Endothelial cell of umbilical vein (primary cell): Measurements from ENCODE around the gene SLC5A10. TPM values are rescaled to one million over a fixed set of nuclear protein-coding genes. Genes with fewer than 3 reads are reported as not detected.

Experiments
- BruUV-seq: library from RNA; stranded (reverse); fragments of 400-500 nt; replicated peaks from 2 replicates; lab custom pipeline; 2021; lab: Mats Ljungman, UMichigan
- CTCF ChIA-PET: fragments of 300-600, 350-600 bp; sonication (Branson Sonifier 250); formaldehyde crosslinking; loops from one replicate; lab custom pipeline; 2021; ENCODE audit warnings: antibody characterized with exemption, inconsistent platforms; lab: Charles Lee
- POLR2A ChIA-PET: fragments of 300-600, 350-600 bp; sonication (Branson Sonifier 250); formaldehyde crosslinking; loops from one replicate; lab custom pipeline; 2021; ENCODE audit warnings: antibody characterized with exemption, inconsistent platforms; lab: Charles Lee
- DNase-seq: peaks from one replicate; pipeline ENCODE4 v3.0.0-alpha.2; 2011; ENCODE audit warnings: low read depth, low spot score
- FAIRE-seq: peaks from 2 replicates; lab custom pipeline; 2011; peaks lifted over from hg19 to GRCh38; lab: Jason Lieb, UNC
- H2AFZ ChIP-seq: 2 replicates; pipeline ENCODE4 v1.6.0; 2012; ENCODE audit warnings: low read depth, low read length, control low read depth, inconsistent platforms
- H3K27ac ChIP-seq: 2 replicates; pipeline ENCODE4 v1.5.1; 2011; ENCODE audit warnings: low read depth, mild to moderate bottlenecking, control low read depth, low read length, moderate library complexity; ENCODE audit not compliant: insufficient read depth
- H3K27me3 ChIP-seq, 2 experiments: 2 replicates each; pipeline versions ENCODE4 v1.6.0 to v1.6.1; 2011; ENCODE audit warnings: low read length in 2 of 2, mixed read lengths in 1 of 2; ENCODE audit not compliant: control insufficient read depth in 2 of 2, insufficient read depth in 2 of 2
- H3K36me3 ChIP-seq, 2 experiments: 2 replicates in 1 of 2; 3 replicates in 1 of 2; pipeline ENCODE4 v1.5.1; 2011; ENCODE audit warnings: low read length in 2 of 2, mild to moderate bottlenecking in 1 of 2, moderate library complexity in 1 of 2; ENCODE audit not compliant: control insufficient read depth in 2 of 2, insufficient read depth in 2 of 2; ENCODE audit errors: extremely low read depth in 1 of 2
- H3K4me1 ChIP-seq: 3 replicates; pipeline ENCODE4 v1.5.1; 2011; ENCODE audit warnings: mild to moderate bottlenecking, low read length; ENCODE audit not compliant: control insufficient read depth, insufficient read depth; ENCODE audit errors: extremely low read depth
- H3K4me2 ChIP-seq: 2 replicates; pipeline ENCODE4 v1.6.1; 2011; ENCODE audit warnings: low read length, control low read depth, mixed read lengths; ENCODE audit not compliant: insufficient read depth
- H3K4me3 ChIP-seq, 3 experiments: fragments of 200-600 bp in 1 of 3; sonication (generic), shearing (Covaris generic) in 1 of 3; replicated peaks in 1 of 3; 2 replicates each; pipeline ENCODE4 v1.5.1; 2011 to 2016; ENCODE audit warnings: control low read depth in 3 of 3, low read length in 3 of 3, mild to moderate bottlenecking in 2 of 3, inconsistent platforms in 1 of 3, low read depth in 1 of 3, moderate library complexity in 1 of 3; ENCODE audit not compliant: insufficient read depth in 1 of 3
- H3K79me2 ChIP-seq: 2 replicates; pipeline ENCODE4 v1.6.0; 2012; ENCODE audit warnings: low read length, inconsistent platforms; ENCODE audit not compliant: control insufficient read depth, insufficient read depth
- H3K9ac ChIP-seq: replicated peaks from 2 replicates; pipeline ENCODE3; 2011; ENCODE audit warnings: low read length, control low read depth; ENCODE audit not compliant: insufficient read depth; ENCODE audit errors: extremely low read depth
- H3K9me1 ChIP-seq: replicated peaks from 3 replicates; pipeline ENCODE4 v1.6.0; 2011; ENCODE audit warnings: mild to moderate bottlenecking, low read length; ENCODE audit not compliant: control insufficient read depth, insufficient read depth; ENCODE audit errors: extremely low read depth
- H3K9me3 ChIP-seq: replicated peaks from 2 replicates; pipeline ENCODE4 v1.5.1; 2012; ENCODE audit warnings: low read length, inconsistent platforms; ENCODE audit not compliant: control insufficient read depth, insufficient read depth
- H4K20me1 ChIP-seq: replicated peaks from 2 replicates; pipeline ENCODE3; 2011; ENCODE audit warnings: mild to moderate bottlenecking, low read length; ENCODE audit not compliant: control insufficient read depth, insufficient read depth; ENCODE audit errors: extremely low read depth
- EZH2 ChIP-seq: IDR thresholded peaks from 2 replicates; pipeline ENCODE4 v1.6.1; 2012; ENCODE audit warnings: borderline replicate concordance, low read depth, mild to moderate bottlenecking, moderate library complexity, low read length, inconsistent platforms; ENCODE audit not compliant: severe bottlenecking
- FOS ChIP-seq: IDR thresholded peaks from 2 replicates; pipeline ENCODE4 v1.6.1; 2011; ENCODE audit warnings: mild to moderate bottlenecking, low read length, moderate library complexity, borderline replicate concordance; ENCODE audit not compliant: insufficient read depth
- GATA2 ChIP-seq: IDR thresholded peaks from 2 replicates; pipeline ENCODE4 v1.7.0; 2011; ENCODE audit warnings: low read depth, mild to moderate bottlenecking, moderate library complexity, mixed read lengths, low read length; ENCODE audit not compliant: insufficient read length, insufficient read depth
- JUN ChIP-seq: IDR thresholded peaks from 2 replicates; pipeline ENCODE4 v1.6.1; 2011; ENCODE audit warnings: borderline replicate concordance, low read depth; ENCODE audit not compliant: insufficient read length, insufficient read depth
- MYC ChIP-seq: IDR thresholded peaks from one replicate; pipeline ENCODE4 v1.6.1; 2011; ENCODE audit warnings: mild to moderate bottlenecking, low read depth, low read length
- POLR2A ChIP-seq: IDR thresholded peaks from 2 replicates; pipeline ENCODE4 v1.6.1; 2012; ENCODE audit warnings: low read depth, mild to moderate bottlenecking, control low read depth, low read length
- POLR2AphosphoS5 ChIP-seq: IDR thresholded peaks from 2 replicates; pipeline ENCODE4 v1.6.1; 2012; ENCODE audit warnings: low read depth, mild to moderate bottlenecking, control low read depth, low read length, moderate library complexity; ENCODE audit not compliant: insufficient read depth
- dilution Hi-C: fragments of 300-500 bp; cut with MboI; formaldehyde crosslinking; loops from one replicate; pipeline ENCODE4 v1.15.0; 2019; ENCODE audit warnings: low sequenced_read_pairs; ENCODE audit not compliant: extremely low pct_ligation_motif_present
- intact Hi-C: fragments of 100-400 bp; cut with micrococcal nuclease; formaldehyde crosslinking; loops from one replicate; pipeline ENCODE4 v1.10.0; 2022
- polyA plus RNA-seq, 4 experiments: library from polyadenylated mRNA; depleted of rRNA in 3 of 4; stranded (reverse) in 3 of 4; unstranded in 1 of 4; fragments of >200 nt; gene quantifications; 2 replicates each; pipeline versions ENCODE4 v1.2.1 to v1.2.3, GENCODE V29; 2011 to 2012; ENCODE audit warnings: missing spikeins in 1 of 4
- total RNA-seq: library from RNA; stranded (reverse); gene quantifications from 2 replicates; pipeline ENCODE4 v1.2.3, GENCODE V29; 2021
- TF ChIP-seq, protein P1 (sequence below), 2 donors: IDR thresholded peaks; 1 replicate in 1 of 2; 2 replicates in 1 of 2; pipeline ENCODE4 v1.5.1; 2011; ENCODE audit warnings: low read length in 2 of 2, mild to moderate bottlenecking in 2 of 2, moderate library complexity in 2 of 2, control low read depth in 1 of 2, inconsistent platforms in 1 of 2, low read depth in 1 of 2; ENCODE audit not compliant: insufficient read depth in 1 of 2; ENCODE audit errors: extremely low read depth in 1 of 2

SLC5A10 gene
- total and polyA plus RNA-seq, 2 donors (not counting 3 experiments of a cell fraction or from before 2014, with no cell fraction given), result not detected

DNA sequence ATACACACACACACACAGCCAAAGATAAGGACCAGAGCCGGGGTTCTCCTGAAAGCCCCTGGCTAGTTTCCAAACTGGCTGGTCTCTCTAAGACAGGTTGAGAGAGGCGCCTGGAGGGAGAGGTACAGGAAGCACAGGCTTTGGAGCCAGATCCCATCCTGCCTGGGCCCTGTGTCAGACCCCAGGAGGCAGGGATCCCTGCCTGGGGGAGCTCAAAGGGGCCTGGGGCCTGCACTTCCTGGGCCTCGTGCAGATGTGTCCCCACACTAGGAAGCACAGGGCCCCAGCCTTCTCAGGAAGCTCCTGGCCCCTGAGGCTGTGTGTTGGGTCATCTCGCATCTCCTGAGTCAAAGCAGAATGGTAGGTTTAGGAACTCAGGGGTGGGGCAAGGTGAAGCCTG is 16.0 kb downstream of the SLC5A10 start:
- peak overlapping the region; percentile 58 for H3K27ac ChIP-seq
- dilution Hi-C loops (no loop called here), intact Hi-C loops (no loop called here)
- BruUV-seq, result no TSS peak
- H3K4me1 ChIP-seq, result peaks cover 31% of the 10 kb centered on the region
- H3K9ac ChIP-seq, result peak overlapping the region; percentile 39
- H3K9me1 ChIP-seq, result no peaks in the 10 kb centered on the region
- H3K4me2 ChIP-seq, result no peak overlapping the region
- H2AFZ ChIP-seq, result no peak overlapping the region
- ChIA-PET POLR2A (no interaction called here), CTCF (interaction anchor here (1.0 kb wide), 2 partner anchors 9 to 11 kb away, joined by 3 read pairs; no protein-coding TSS in a partner anchor)
- no peak overlapping the region for H3K4me3 ChIP-seq
- no peak for FAIRE-seq
- TF ChIP-seq GATA2 (no peak), POLR2AphosphoS5 (no peak), POLR2A (no peak), EZH2 (no peak), JUN (no peak)
- TF ChIP-seq, protein P1, sequence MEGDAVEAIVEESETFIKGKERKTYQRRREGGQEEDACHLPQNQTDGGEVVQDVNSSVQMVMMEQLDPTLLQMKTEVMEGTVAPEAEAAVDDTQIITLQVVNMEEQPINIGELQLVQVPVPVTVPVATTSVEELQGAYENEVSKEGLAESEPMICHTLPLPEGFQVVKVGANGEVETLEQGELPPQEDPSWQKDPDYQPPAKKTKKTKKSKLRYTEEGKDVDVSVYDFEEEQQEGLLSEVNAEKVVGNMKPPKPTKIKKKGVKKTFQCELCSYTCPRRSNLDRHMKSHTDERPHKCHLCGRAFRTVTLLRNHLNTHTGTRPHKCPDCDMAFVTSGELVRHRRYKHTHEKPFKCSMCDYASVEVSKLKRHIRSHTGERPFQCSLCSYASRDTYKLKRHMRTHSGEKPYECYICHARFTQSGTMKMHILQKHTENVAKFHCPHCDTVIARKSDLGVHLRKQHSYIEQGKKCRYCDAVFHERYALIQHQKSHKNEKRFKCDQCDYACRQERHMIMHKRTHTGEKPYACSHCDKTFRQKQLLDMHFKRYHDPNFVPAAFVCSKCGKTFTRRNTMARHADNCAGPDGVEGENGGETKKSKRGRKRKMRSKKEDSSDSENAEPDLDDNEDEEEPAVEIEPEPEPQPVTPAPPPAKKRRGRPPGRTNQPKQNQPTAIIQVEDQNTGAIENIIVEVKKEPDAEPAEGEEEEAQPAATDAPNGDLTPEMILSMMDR (IDR thresholded peaks at IDR 0.05; ENCODE audit: extremely low read depth in 1 of 2, insufficient read depth in 1 of 2, low read depth in 1 of 2, low read length in 2 of 2), result no peak
- H3K9me3 ChIP-seq, result no peaks in the 10 kb centered on the region
- H3K27me3 ChIP-seq, result no peaks in the 10 kb centered on the region
- H4K20me1 ChIP-seq, result no peaks in the 10 kb centered on the region
- H3K36me3 ChIP-seq, result peaks cover 0 to 4% of the 10 kb centered on the region in 2 experiments
- peak; percentile 13 for DNase-seq
- no peaks in the 10 kb centered on the region for H3K79me2 ChIP-seq

DNA sequence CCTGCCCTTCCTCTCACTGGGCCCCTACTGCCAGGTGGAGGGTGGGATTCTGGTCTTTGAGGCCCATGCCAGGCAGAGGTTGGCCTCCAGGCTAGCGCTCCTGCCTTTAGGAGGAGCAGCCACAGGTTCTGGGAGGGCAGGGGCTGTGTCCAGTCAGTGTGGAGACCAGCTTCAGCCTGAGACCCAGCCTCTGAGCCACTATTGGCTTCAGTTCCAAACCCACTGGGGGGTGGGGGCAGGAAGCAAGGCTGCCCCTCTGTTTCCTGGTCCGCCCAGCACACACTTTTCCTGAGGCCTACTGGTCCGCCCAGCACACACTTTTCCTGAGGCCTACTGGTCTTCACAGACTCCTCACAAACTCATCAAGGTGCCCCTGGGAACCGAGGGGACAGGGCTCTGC is 16.4 kb downstream of the SLC5A10 start:
- CTCF ChIA-PET, result interaction anchor here (1.0 kb wide), 2 partner anchors 9 to 11 kb away, joined by 3 read pairs; no protein-coding TSS in a partner anchor
- Histone ChIP-seq H3K4me1 (peaks cover 31% of the 10 kb centered on the region), H3K4me3 (no peak overlapping the region), H3K27ac (peak overlapping the region; percentile 58), H2AFZ (peak overlapping the region; percentile 42), H3K27me3 (no peaks in the 10 kb centered on the region), H3K9me1 (no peaks in the 10 kb centered on the region), H4K20me1 (no peaks in the 10 kb centered on the region), H3K9me3 (no peaks in the 10 kb centered on the region), H3K79me2 (no peaks in the 10 kb centered on the region), H3K36me3 (peaks cover 0 to 5% of the 10 kb centered on the region in 2 experiments), H3K9ac (peak overlapping the region; percentile 39), H3K4me2 (no peak overlapping the region)
- TF ChIP-seq JUN (no peak), MYC (no peak), POLR2AphosphoS5 (peak; percentile 46), POLR2A (peak; percentile 54), FOS (no peak)
- TF ChIP-seq, protein P1 (IDR thresholded peaks at IDR 0.05; ENCODE audit: extremely low read depth in 1 of 2, insufficient read depth in 1 of 2, low read depth in 1 of 2, low read length in 2 of 2), result no peak
- dilution Hi-C loops (no loop called here), intact Hi-C loops (no loop called here)
- BruUV-seq, result no TSS peak
- POLR2A ChIA-PET, result no interaction called here
- peak; percentile 94 for FAIRE-seq
- DNase-seq, result peak; percentile 78
